ENCODE results near the gene TMEM72.

Gene TMEM72

DNA sequence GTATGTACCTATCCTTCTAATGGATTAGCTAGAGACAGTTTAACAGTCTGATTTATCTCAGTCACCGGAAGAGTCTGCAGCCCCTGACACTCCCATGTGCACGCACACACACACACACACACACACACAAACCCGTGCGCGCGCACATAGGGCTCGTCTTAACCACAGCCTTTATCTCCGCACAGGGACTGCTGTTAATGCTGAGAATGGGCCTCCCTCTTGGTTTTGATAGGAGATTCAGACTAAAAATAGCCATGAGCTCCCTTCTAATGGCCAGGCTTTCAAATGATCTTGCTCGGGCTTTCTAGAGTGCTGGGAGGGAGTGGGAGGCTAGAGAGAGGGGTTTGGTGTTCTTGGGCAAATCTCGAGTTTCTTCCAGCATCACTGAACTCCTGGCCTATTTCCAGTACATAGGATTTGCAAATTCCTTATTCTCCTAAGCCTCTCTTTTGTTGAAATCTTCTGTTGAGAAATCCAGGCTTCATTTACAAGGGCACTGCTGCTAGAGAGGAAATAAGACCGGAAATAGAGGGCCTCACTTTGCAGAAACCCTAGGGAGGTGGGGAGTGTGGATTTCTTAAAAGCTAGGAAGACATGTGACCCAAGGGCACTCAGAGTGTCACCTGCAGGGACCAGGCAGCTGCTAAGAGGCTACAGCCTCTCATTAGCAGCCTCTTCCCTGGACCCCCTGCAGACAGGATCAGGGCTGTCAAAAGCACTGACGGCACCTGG is 2.4 kb downstream of the TMEM72 start:
- peak; percentile 84 for DNase-seq
- Histone ChIP-seq H3K36me3 (ENCODE audit: insufficient read depth, low read length) (no peaks in the 10 kb centered on the region), H4K20me1 (ENCODE audit: insufficient read depth, low read length) (no peaks in the 10 kb centered on the region), H2AFZ (ENCODE audit: low read depth, low read length) (peak overlapping the region; percentile 60), H3K4me2 (ENCODE audit: insufficient read depth, low read length) (peak overlapping the region; percentile 54), H3K27me3 (ENCODE audit: insufficient read depth, low read length, poor library complexity) (no peaks in the 10 kb centered on the region), H3K4me1 (ENCODE audit: insufficient read depth, low read length) (peaks cover 37% of the 10 kb centered on the region), H3K27ac (ENCODE audit: low read length) (peak overlapping the region; percentile 93), H3K79me2 (ENCODE audit: insufficient read depth, low read length) (no peaks in the 10 kb centered on the region), H3K9ac (ENCODE audit: low read depth, low read length) (peak overlapping the region; percentile 55), H3K9me3 (ENCODE audit: insufficient read depth, low read length, severe bottlenecking) (peaks cover 2% of the 10 kb centered on the region), H3K4me3 (ENCODE audit: low read depth in 1 of 2, low read length in 2 of 2) (peak overlapping the region in 1 of 2 experiments; percentile 21; a peak in 1 of 4 replicates)
- peak; percentile 91 for ATAC-seq (ENCODE audit: insufficient read depth, low read depth)
- no peak for TF ChIP-seq EZH2 (IDR thresholded peaks at IDR 0.05; ENCODE audit: borderline replicate concordance, low read depth, low read length, severe bottlenecking)
- TF ChIP-seq, protein P1, sequence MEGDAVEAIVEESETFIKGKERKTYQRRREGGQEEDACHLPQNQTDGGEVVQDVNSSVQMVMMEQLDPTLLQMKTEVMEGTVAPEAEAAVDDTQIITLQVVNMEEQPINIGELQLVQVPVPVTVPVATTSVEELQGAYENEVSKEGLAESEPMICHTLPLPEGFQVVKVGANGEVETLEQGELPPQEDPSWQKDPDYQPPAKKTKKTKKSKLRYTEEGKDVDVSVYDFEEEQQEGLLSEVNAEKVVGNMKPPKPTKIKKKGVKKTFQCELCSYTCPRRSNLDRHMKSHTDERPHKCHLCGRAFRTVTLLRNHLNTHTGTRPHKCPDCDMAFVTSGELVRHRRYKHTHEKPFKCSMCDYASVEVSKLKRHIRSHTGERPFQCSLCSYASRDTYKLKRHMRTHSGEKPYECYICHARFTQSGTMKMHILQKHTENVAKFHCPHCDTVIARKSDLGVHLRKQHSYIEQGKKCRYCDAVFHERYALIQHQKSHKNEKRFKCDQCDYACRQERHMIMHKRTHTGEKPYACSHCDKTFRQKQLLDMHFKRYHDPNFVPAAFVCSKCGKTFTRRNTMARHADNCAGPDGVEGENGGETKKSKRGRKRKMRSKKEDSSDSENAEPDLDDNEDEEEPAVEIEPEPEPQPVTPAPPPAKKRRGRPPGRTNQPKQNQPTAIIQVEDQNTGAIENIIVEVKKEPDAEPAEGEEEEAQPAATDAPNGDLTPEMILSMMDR (IDR thresholded peaks at IDR 0.05; ENCODE audit: borderline replicate concordance, extremely low read depth, low read length, poor library complexity, severe bottlenecking) = no peak

DNA sequence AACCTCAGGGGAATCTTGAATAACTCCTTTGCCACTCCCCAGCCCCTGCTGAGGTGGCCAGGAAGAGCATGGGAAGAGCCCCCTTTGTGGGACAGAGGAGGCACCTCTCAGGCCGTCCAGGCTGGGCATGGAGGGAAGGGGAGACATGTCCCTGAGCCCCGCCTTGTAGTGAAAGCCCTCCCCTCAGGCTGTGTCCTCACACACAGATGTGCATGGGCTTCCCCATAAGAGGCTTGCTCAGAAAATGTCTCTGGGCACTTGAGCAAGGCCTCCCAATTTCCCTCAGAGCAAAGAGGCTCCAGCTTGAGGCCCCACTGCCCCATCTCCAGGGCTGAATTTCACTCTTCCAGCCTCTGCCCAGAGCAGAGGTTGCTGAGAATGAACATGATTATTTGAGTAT is 3.8 kb downstream of the TMEM72 start:
- Histone ChIP-seq H3K9ac (ENCODE audit: low read depth, low read length) (peak overlapping the region; percentile 55), H3K4me3 (ENCODE audit: low read depth in 1 of 2, low read length in 2 of 2) (no peak overlapping the region), H3K27me3 (ENCODE audit: insufficient read depth, low read length, poor library complexity) (no peaks in the 10 kb centered on the region), H4K20me1 (ENCODE audit: insufficient read depth, low read length) (no peaks in the 10 kb centered on the region), H3K27ac (ENCODE audit: low read length) (peak overlapping the region; percentile 93), H3K36me3 (ENCODE audit: insufficient read depth, low read length) (no peaks in the 10 kb centered on the region), H3K79me2 (ENCODE audit: insufficient read depth, low read length) (no peaks in the 10 kb centered on the region), H2AFZ (ENCODE audit: low read depth, low read length) (peak overlapping the region; percentile 60), H3K9me3 (ENCODE audit: insufficient read depth, low read length, severe bottlenecking) (peaks cover 2% of the 10 kb centered on the region), H3K4me2 (ENCODE audit: insufficient read depth, low read length) (no peak overlapping the region), H3K4me1 (ENCODE audit: insufficient read depth, low read length) (peaks cover 37% of the 10 kb centered on the region)
- ATAC-seq (ENCODE audit: insufficient read depth, low read depth) = no peak
- no peak for DNase-seq
- TF ChIP-seq EZH2 (IDR thresholded peaks at IDR 0.05; ENCODE audit: borderline replicate concordance, low read depth, low read length, severe bottlenecking) = no peak
- TF ChIP-seq, protein P1 (IDR thresholded peaks at IDR 0.05; ENCODE audit: borderline replicate concordance, extremely low read depth, low read length, poor library complexity, severe bottlenecking) = no peak

DNA sequence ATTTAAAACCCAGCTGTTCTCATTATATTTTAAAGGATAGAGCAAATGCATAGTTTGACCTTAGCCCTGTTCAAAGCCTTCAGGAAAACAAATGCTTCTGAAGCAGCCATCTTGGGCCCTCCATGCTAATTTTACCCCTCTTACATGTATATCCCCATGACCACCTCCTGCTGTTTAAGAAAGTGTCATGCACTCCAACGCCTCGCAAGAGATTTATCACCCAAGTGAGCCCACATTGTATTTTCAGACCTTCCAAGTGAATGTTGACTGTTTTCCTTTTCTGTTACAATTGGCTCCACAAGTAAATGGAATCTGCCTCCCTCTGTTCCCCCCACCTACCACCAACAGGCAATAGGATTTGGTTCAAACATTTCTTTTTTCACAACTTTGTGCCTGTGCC is 5.3 kb downstream of the TMEM72 start:
- peaks cover 2% of the 10 kb centered on the region for H3K9me3 ChIP-seq (ENCODE audit: insufficient read depth, low read length, severe bottlenecking)
- no peak overlapping the region for H3K27ac ChIP-seq (ENCODE audit: low read length)
- H3K4me2 ChIP-seq (ENCODE audit: insufficient read depth, low read length) = no peak overlapping the region
- no peaks in the 10 kb centered on the region for H3K27me3 ChIP-seq (ENCODE audit: insufficient read depth, low read length, poor library complexity)
- H3K4me1 ChIP-seq (ENCODE audit: insufficient read depth, low read length) = peaks cover 37% of the 10 kb centered on the region
- no peaks in the 10 kb centered on the region for H3K36me3 ChIP-seq (ENCODE audit: insufficient read depth, low read length)
- ATAC-seq (ENCODE audit: insufficient read depth, low read depth) (no peak), DNase-seq (no peak)
- H3K79me2 ChIP-seq (ENCODE audit: insufficient read depth, low read length) = no peaks in the 10 kb centered on the region
- H2AFZ ChIP-seq (ENCODE audit: low read depth, low read length) = no peak overlapping the region
- no peak for TF ChIP-seq EZH2 (IDR thresholded peaks at IDR 0.05; ENCODE audit: borderline replicate concordance, low read depth, low read length, severe bottlenecking)
- TF ChIP-seq, protein P1 (IDR thresholded peaks at IDR 0.05; ENCODE audit: borderline replicate concordance, extremely low read depth, low read length, poor library complexity, severe bottlenecking) = no peak
- no peak overlapping the region for H3K4me3 ChIP-seq (ENCODE audit: low read depth in 1 of 2, low read length in 2 of 2)
- H4K20me1 ChIP-seq (ENCODE audit: insufficient read depth, low read length) = no peaks in the 10 kb centered on the region
- no peak overlapping the region for H3K9ac ChIP-seq (ENCODE audit: low read depth, low read length)

All from DND-41 (cell line).